Ishikawa (cell line): ENCODE data around the gene KBTBD13.

ENCODE experiments used
- CREB1 ChIP-seq: IDR thresholded peaks from 2 replicates; pipeline ENCODE4 v1.6.1; 2012; ENCODE audit warnings: low read depth
- EGR1 ChIP-seq: IDR thresholded peaks from 2 replicates; pipeline ENCODE4 v1.6.1; 2012
- EP300 ChIP-seq: IDR thresholded peaks from 2 replicates; pipeline ENCODE4 v1.6.1; 2012; ENCODE audit warnings: borderline replicate concordance
- FOXM1 ChIP-seq: IDR thresholded peaks from 2 replicates; pipeline ENCODE4 v1.6.1; 2012; ENCODE audit warnings: low read depth, borderline replicate concordance
- NFIC ChIP-seq: IDR thresholded peaks from 2 replicates; pipeline ENCODE4 v1.6.1; 2012
- RAD21 ChIP-seq: IDR thresholded peaks from 2 replicates; pipeline ENCODE4 v1.6.1; 2012; ENCODE audit warnings: low read depth
- TAF1 ChIP-seq: IDR thresholded peaks from 2 replicates; pipeline ENCODE4 v1.6.1; 2012; ENCODE audit warnings: low read depth, mild to moderate bottlenecking
- TCF12 ChIP-seq: IDR thresholded peaks from 2 replicates; pipeline ENCODE4 v1.6.1; 2012; ENCODE audit warnings: low read depth
- TEAD4 ChIP-seq: IDR thresholded peaks from 2 replicates; pipeline ENCODE4 v1.6.1; 2012
- YY1 ChIP-seq: IDR thresholded peaks from 2 replicates; pipeline ENCODE4 v1.6.1; 2012; ENCODE audit warnings: low read depth
- ZBTB7A ChIP-seq: IDR thresholded peaks from 2 replicates; pipeline ENCODE4 v1.6.1; 2012; ENCODE audit warnings: low read depth
- TF ChIP-seq, protein P1 (sequence below): IDR thresholded peaks from 2 replicates; pipeline ENCODE4 v1.6.1; 2012; ENCODE audit warnings: low read depth, mild to moderate bottlenecking
- TF ChIP-seq, protein P2 (sequence below): IDR thresholded peaks from 2 replicates; pipeline ENCODE4 v1.6.1; 2012
- TF ChIP-seq, protein P3 (sequence below): IDR thresholded peaks from 2 replicates; pipeline ENCODE4 v1.6.1; 2012

Gene KBTBD13

GRCh38 chr15:65028921-65029735 is 47.4 kb upstream of the KBTBD13 start, which contains the start of gene MTFMT:
TSS of gene MTFMT (minus strand) at chr15:65029639. CDS start at chr15:65029613, 26 bp downstream.
- TF ChIP-seq EGR1 = peak; percentile 57
- TF ChIP-seq, protein P1, sequence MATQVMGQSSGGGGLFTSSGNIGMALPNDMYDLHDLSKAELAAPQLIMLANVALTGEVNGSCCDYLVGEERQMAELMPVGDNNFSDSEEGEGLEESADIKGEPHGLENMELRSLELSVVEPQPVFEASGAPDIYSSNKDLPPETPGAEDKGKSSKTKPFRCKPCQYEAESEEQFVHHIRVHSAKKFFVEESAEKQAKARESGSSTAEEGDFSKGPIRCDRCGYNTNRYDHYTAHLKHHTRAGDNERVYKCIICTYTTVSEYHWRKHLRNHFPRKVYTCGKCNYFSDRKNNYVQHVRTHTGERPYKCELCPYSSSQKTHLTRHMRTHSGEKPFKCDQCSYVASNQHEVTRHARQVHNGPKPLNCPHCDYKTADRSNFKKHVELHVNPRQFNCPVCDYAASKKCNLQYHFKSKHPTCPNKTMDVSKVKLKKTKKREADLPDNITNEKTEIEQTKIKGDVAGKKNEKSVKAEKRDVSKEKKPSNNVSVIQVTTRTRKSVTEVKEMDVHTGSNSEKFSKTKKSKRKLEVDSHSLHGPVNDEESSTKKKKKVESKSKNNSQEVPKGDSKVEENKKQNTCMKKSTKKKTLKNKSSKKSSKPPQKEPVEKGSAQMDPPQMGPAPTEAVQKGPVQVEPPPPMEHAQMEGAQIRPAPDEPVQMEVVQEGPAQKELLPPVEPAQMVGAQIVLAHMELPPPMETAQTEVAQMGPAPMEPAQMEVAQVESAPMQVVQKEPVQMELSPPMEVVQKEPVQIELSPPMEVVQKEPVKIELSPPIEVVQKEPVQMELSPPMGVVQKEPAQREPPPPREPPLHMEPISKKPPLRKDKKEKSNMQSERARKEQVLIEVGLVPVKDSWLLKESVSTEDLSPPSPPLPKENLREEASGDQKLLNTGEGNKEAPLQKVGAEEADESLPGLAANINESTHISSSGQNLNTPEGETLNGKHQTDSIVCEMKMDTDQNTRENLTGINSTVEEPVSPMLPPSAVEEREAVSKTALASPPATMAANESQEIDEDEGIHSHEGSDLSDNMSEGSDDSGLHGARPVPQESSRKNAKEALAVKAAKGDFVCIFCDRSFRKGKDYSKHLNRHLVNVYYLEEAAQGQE = no peak
- TF ChIP-seq YY1 = peak; percentile 86
- peak; percentile 88 for TF ChIP-seq TAF1
- TF ChIP-seq EP300 = 0 out of 2 replicates have a peak, but pooled peaks have one; percentile 6

- TF ChIP-seq EP300 (0 out of 2 replicates have a peak, but pooled peaks have one; percentile 4), YY1 (no peak)
Measured at GRCh38 chr15:65029736-65030208, 46.8 kb upstream of the KBTBD13 start.

DNA sequence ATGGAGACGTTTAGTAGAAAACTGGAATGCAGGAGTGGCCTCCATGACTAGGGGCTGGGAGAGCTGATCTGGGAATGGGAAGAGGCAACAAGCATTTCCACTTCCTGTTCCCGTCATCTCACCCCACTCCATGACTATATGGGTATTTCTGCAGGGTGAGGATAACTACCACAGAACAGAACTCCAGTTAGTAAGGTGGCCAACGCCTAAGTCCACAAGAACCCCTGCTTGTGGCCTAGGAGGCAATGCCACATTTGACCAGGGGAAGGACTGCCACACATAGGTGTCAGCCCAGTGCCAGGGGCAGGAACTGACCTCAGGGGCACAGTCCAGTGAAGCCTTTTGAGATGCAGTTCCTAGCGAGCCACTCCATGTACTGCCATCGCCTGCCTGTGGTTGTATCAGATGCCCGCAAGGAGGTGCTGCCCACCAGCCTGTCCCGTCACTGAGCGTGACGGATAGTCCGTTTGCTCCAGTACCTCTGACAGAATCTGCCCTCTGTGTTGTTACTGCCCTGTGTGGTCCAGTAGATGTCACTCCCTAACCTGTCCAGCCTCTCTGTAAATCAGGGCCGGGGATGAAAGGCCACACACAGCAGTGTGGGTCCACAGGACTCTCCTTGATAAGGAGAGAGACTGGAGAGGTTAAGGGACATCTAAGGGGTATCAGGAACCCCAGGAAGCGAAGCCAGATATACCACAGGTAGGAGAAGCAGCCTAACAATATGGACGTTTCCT is 43.6 kb upstream of the KBTBD13 start:
- TF ChIP-seq ZBTB7A (no peak), RAD21 (peak; percentile 43)

GRCh38 chr15:65033659-65034269 is 42.8 kb upstream of the KBTBD13 start:
- no peak for TF ChIP-seq EGR1
- no peak for TF ChIP-seq TEAD4
- TF ChIP-seq, protein P2, sequence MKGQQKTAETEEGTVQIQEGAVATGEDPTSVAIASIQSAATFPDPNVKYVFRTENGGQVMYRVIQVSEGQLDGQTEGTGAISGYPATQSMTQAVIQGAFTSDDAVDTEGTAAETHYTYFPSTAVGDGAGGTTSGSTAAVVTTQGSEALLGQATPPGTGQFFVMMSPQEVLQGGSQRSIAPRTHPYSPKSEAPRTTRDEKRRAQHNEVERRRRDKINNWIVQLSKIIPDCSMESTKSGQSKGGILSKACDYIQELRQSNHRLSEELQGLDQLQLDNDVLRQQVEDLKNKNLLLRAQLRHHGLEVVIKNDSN = peak; percentile 25; the same call in 1 of the 2 replicates
- peak; percentile 68 for TF ChIP-seq RAD21
- no peak for TF ChIP-seq EP300
- no peak for TF ChIP-seq FOXM1

DNA sequence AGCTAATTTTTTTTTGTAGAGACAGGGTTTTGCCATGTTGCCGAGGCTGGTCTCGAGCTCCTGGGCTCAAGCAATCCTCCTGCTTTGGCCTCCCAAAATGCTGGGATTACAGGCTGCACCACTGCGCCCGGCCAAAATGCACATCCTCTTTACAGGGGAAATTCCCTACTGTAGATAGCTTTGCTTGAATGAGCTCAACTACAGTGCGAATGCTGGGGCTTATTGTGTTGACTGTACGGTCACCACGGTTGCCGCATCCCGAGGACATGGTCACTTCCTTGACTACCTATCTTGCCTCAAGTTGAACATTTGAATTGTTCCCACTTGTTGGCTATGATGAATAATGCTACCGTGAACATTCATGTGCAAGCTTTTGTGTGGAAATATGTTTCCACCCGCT is 41.8 kb upstream of the KBTBD13 start:
- TF ChIP-seq EGR1 = no peak
- no peak for TF ChIP-seq EP300
- TF ChIP-seq YY1 = no peak
- TF ChIP-seq, protein P3, sequence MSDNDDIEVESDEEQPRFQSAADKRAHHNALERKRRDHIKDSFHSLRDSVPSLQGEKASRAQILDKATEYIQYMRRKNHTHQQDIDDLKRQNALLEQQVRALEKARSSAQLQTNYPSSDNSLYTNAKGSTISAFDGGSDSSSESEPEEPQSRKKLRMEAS = no peak
- TF ChIP-seq FOXM1 = no peak
- no peak for TF ChIP-seq RAD21
- TF ChIP-seq TEAD4 = no peak
- TF ChIP-seq, protein P1 = no peak
- TF ChIP-seq TCF12 = no peak
- no peak for TF ChIP-seq TAF1
- TF ChIP-seq ZBTB7A = no peak

- TF ChIP-seq RAD21 = no peak
- TF ChIP-seq CREB1 = no peak
- no peak for TF ChIP-seq EP300
- TF ChIP-seq YY1 = no peak
- TF ChIP-seq NFIC = no peak
- TF ChIP-seq, protein P1 = no peak
- no peak for TF ChIP-seq TCF12
- TF ChIP-seq TEAD4 = no peak
- no peak for TF ChIP-seq TAF1
Measured at GRCh38 chr15:65037309-65037708, 39.2 kb upstream of the KBTBD13 start.
